Calu3 (cell line): Measurements from ENCODE around the gene LTC4S. TPM values are rescaled to one million over a fixed set of nuclear protein-coding genes. Genes with fewer than 3 reads are reported as not detected.

Source experiments
- BruUV-seq: library from RNA; stranded (reverse); fragments of 400-500 nt; replicated peaks from 2 replicates; lab custom pipeline; 2021; lab: Mats Ljungman, UMichigan
- CTCF ChIA-PET: fragments of 300-600 bp; sonication (Branson Sonifier 250); formaldehyde crosslinking; loops from one replicate; lab custom pipeline; 2022; ENCODE audit warnings: antibody characterized with exemption; lab: Charles Lee
- DNase-seq: peaks from one replicate; pipeline ENCODE4 v3.0.0; 2022
- H3K27ac Mint-ChIP-seq: one replicate; pipeline ENCODE4 v1.8.0; 2022; ENCODE audit warnings: mixed read lengths; ENCODE audit not compliant: unreplicated experiment
- H3K27me3 Mint-ChIP-seq: one replicate; pipeline ENCODE4 v1.8.0; 2022; ENCODE audit warnings: mixed read lengths; ENCODE audit not compliant: unreplicated experiment
- H3K36me3 Mint-ChIP-seq: one replicate; pipeline ENCODE4 v1.8.0; 2022; ENCODE audit warnings: mild to moderate bottlenecking, moderate library complexity, mixed read lengths; ENCODE audit not compliant: insufficient read depth, unreplicated experiment
- H3K4me1 Mint-ChIP-seq: one replicate; pipeline ENCODE4 v1.8.0; 2022; ENCODE audit warnings: mild to moderate bottlenecking, low read depth, mixed read lengths; ENCODE audit not compliant: unreplicated experiment
- H3K4me3 Mint-ChIP-seq: one replicate; pipeline ENCODE4 v1.8.0; 2022; ENCODE audit warnings: mild to moderate bottlenecking, low read depth, moderate library complexity, mixed read lengths; ENCODE audit not compliant: unreplicated experiment
- H3K9me3 Mint-ChIP-seq: one replicate; pipeline ENCODE4 v1.8.0; 2022; ENCODE audit warnings: low read depth, mixed read lengths; ENCODE audit not compliant: unreplicated experiment
- intact Hi-C: fragments of 100-400 bp; cut with micrococcal nuclease; formaldehyde crosslinking; loops from one replicate; pipeline ENCODE4 v1.10.0; 2022; ENCODE audit not compliant: unreplicated experiment
- microRNA-seq: library from miRNA; unstranded; fragments of <30 nt; microRNA quantifications from one replicate; pipeline ENCODE4 v1.2.0, GENCODE V29; 2022
- total RNA-seq: library from RNA; stranded (reverse); gene quantifications from 2 replicates; pipeline ENCODE4 v1.2.3, GENCODE V29; 2022
- TF ChIP-seq, protein P1 (sequence below): fragments of 200-600 bp; IDR thresholded peaks from one replicate; pipeline ENCODE4 v1.8.0; 2022; ENCODE audit warnings: antibody characterized with exemption; ENCODE audit not compliant: unreplicated experiment

Gene LTC4S
- total RNA-seq, 1 experiment from 2014 or later: 4.9 TPM

DNA sequence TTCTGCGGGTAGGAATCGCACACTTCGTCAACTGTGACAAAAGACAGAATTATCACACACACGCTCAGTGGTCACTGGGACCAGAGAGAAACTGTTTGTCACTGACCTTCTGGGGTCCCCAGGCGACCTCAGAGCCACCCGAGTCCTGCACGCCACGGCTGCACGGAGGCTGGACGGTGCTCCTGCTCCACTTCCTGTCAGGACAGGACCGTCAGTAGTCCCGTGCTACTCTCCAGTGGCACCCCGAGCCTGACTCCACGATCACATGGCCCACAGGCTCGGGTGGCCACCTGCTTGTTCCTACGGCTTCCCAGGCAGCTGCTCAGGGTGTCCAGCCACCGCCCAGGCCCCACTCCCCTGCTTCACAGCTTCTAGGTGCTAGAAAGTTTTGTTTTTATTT, 47.0 kb downstream of the LTC4S start:
- intact Hi-C loops: no loop called here
- CTCF ChIA-PET: no interaction called here
- H3K4me1 Mint-ChIP-seq: peaks cover 14% of the 10 kb centered on the region
- DNase-seq: no peak
- H3K27ac Mint-ChIP-seq: peak overlapping the region; percentile 24
- H3K36me3 Mint-ChIP-seq: peaks cover 95% of the 10 kb centered on the region
- no peaks in the 10 kb centered on the region for H3K27me3 Mint-ChIP-seq
- TF ChIP-seq, protein P1, sequence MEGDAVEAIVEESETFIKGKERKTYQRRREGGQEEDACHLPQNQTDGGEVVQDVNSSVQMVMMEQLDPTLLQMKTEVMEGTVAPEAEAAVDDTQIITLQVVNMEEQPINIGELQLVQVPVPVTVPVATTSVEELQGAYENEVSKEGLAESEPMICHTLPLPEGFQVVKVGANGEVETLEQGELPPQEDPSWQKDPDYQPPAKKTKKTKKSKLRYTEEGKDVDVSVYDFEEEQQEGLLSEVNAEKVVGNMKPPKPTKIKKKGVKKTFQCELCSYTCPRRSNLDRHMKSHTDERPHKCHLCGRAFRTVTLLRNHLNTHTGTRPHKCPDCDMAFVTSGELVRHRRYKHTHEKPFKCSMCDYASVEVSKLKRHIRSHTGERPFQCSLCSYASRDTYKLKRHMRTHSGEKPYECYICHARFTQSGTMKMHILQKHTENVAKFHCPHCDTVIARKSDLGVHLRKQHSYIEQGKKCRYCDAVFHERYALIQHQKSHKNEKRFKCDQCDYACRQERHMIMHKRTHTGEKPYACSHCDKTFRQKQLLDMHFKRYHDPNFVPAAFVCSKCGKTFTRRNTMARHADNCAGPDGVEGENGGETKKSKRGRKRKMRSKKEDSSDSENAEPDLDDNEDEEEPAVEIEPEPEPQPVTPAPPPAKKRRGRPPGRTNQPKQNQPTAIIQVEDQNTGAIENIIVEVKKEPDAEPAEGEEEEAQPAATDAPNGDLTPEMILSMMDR: no peak
- H3K9me3 Mint-ChIP-seq: no peaks in the 10 kb centered on the region
- H3K4me3 Mint-ChIP-seq: no peak overlapping the region
- no TSS peak for BruUV-seq

DNA sequence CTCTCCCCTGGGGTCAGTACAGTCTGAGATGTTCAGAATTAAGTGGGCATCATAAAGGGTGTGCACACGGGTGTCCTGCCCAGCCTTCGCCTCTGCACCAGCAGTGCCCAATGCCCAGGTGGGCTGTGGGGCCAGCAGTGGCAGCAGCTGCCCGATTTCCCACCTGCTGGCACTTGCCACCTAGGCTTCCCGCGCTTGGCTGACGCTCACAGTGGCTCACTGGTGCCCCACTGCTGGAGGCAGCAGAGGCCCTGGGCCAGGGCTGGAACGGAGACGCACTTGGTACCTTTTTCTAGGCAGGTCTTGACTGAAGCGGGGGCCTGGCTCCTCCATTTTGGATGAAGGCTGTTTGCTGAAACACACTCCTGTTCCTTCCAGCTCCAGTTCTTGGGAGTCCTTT, 47.8 kb downstream of the LTC4S start:
- H3K36me3 Mint-ChIP-seq: peaks cover 86% of the 10 kb centered on the region
- H3K4me1 Mint-ChIP-seq: peaks cover 6% of the 10 kb centered on the region
- CTCF ChIA-PET: no interaction called here
- H3K27me3 Mint-ChIP-seq: no peaks in the 10 kb centered on the region
- H3K9me3 Mint-ChIP-seq: no peaks in the 10 kb centered on the region
- TF ChIP-seq, protein P1: no peak
- intact Hi-C loops: no loop called here
- peak overlapping the region; percentile 24 for H3K27ac Mint-ChIP-seq
- no TSS peak for BruUV-seq
- no peak for DNase-seq
- H3K4me3 Mint-ChIP-seq: no peak overlapping the region

Small RNAs within 50 kb of the gene (microRNA-seq; reads per million reads assigned to microRNA genes)
- 242 reads per million, percentile 73 among the genes with 10 or more reads in this experiment for gene MIR1229

Other genes with a start within 250 kb of the LTC4S start
- 41.2 and 41.5 TPM in 2 replicates for gene RUFY1, start 243.4 kb upstream of the LTC4S start, total RNA-seq
- gene HNRNPH1, start 170.3 kb upstream of the LTC4S start, total RNA-seq: 765 and 870 TPM in 2 replicates
- not detected in 2 replicates for gene CBY3, start 113.0 kb upstream of the LTC4S start, total RNA-seq
- 1,253 and 1,434 TPM in 2 replicates for gene CANX, start 95.0 kb upstream of the LTC4S start, total RNA-seq
- gene MAML1, start 61.2 kb upstream of the LTC4S start, total RNA-seq: 37.0 and 38.5 TPM in 2 replicates
- gene MGAT4B, start 12.9 kb downstream of the LTC4S start, total RNA-seq: 610 and 613 TPM in 2 replicates
- 1,023 and 1,145 TPM in 2 replicates for gene SQSTM1, start 26.9 kb downstream of the LTC4S start, total RNA-seq
- gene MRNIP, start 64.8 kb downstream of the LTC4S start, total RNA-seq: 41.5 and 47.1 TPM in 2 replicates
- gene TBC1D9B, start 113.9 kb downstream of the LTC4S start, total RNA-seq: 147 and 148 TPM in 2 replicates